H1 (cell line): ENCODE measurements around the gene MRPL1.

Experiments
- BRCA1 ChIP-seq: IDR thresholded peaks from 2 replicates; pipeline ENCODE4 v1.6.1; 2012; ENCODE audit warnings: low read depth, low read length, improper control_type of control experiment
- MAFK ChIP-seq: IDR thresholded peaks from 2 replicates; pipeline ENCODE4 v1.6.1; 2012; ENCODE audit warnings: low read depth, mild to moderate bottlenecking, improper control_type of control experiment, low read length
- POLR2A ChIP-seq, 2 experiments: IDR thresholded peaks; 1 replicate in 1 of 2; 2 replicates in 1 of 2; pipeline ENCODE4 v1.6.1; 2011; ENCODE audit warnings: low read depth in 2 of 2, low read length in 2 of 2, mild to moderate bottlenecking in 2 of 2; ENCODE audit errors: control extremely low read depth in 1 of 2
- SP1 ChIP-seq: IDR thresholded peaks from 2 replicates; pipeline ENCODE4 v1.6.1; 2011; ENCODE audit warnings: low read depth, low read length
- SRF ChIP-seq: IDR thresholded peaks from 2 replicates; pipeline ENCODE4 v1.6.1; 2011; ENCODE audit warnings: mild to moderate bottlenecking, low read depth, low read length, moderate library complexity
- TF ChIP-seq, protein P1 (sequence below): IDR thresholded peaks from 2 replicates; pipeline ENCODE4 v1.6.1; 2011; ENCODE audit warnings: low read depth, mild to moderate bottlenecking, low read length; ENCODE audit not compliant: insufficient read depth
- TF ChIP-seq, protein P2 (sequence below), 3 experiments: IDR thresholded peaks; 1 replicate in 2 of 3; 2 replicates in 1 of 3; pipeline versions ENCODE4 v1.5.1 to v1.6.1; 2011; ENCODE audit warnings: low read length in 3 of 3, mild to moderate bottlenecking in 3 of 3, inconsistent platforms in 2 of 3, low read depth in 1 of 3, moderate library complexity in 1 of 3; ENCODE audit not compliant: insufficient read depth in 1 of 3; ENCODE audit errors: control extremely low read depth in 1 of 3

DNA sequence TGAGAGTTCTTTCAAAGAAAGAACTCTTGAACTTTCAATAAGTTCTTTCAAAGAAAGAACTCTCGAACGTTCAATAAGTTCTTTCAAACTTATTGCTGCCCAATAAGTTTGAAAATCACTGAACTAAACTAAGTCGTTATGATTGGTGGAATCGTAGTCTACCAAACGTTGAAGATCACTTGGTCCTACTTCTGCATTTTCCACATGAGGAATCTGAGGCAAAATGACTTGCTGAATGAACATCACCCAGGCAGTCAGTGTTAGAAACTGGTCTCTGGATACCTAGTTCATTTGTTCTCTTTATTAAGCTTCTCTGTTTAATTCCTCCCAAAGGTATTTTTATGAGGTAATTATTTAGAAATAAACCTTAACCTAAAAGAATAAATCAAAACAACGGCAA lies 36.4 kb upstream of the MRPL1 start:
- TF ChIP-seq BRCA1: no peak
- TF ChIP-seq, protein P1, sequence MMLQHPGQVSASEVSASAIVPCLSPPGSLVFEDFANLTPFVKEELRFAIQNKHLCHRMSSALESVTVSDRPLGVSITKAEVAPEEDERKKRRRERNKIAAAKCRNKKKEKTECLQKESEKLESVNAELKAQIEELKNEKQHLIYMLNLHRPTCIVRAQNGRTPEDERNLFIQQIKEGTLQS: no peak
- TF ChIP-seq, protein P2, sequence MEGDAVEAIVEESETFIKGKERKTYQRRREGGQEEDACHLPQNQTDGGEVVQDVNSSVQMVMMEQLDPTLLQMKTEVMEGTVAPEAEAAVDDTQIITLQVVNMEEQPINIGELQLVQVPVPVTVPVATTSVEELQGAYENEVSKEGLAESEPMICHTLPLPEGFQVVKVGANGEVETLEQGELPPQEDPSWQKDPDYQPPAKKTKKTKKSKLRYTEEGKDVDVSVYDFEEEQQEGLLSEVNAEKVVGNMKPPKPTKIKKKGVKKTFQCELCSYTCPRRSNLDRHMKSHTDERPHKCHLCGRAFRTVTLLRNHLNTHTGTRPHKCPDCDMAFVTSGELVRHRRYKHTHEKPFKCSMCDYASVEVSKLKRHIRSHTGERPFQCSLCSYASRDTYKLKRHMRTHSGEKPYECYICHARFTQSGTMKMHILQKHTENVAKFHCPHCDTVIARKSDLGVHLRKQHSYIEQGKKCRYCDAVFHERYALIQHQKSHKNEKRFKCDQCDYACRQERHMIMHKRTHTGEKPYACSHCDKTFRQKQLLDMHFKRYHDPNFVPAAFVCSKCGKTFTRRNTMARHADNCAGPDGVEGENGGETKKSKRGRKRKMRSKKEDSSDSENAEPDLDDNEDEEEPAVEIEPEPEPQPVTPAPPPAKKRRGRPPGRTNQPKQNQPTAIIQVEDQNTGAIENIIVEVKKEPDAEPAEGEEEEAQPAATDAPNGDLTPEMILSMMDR (IDR thresholded peaks at IDR 0.05; ENCODE audit: control extremely low read depth in 1 of 3, insufficient read depth in 1 of 3, low read depth in 1 of 3, low read length in 3 of 3): no peak
- TF ChIP-seq MAFK: no peak
- TF ChIP-seq SRF: no peak
- TF ChIP-seq POLR2A (IDR thresholded peaks at IDR 0.05; ENCODE audit: control extremely low read depth in 1 of 2, low read depth in 2 of 2, low read length in 2 of 2): no peak
- no peak for TF ChIP-seq SP1
